Erythroblast (primary cell): ENCODE results near the gene PPP2R1A.
"Not testable (repeated sequence)": the region's sequence is repeated elsewhere in the genome, so short reads cannot be mapped to it uniquely, and the experiment has no call there.

Experiments used
- DNase-seq, 2 experiments: peaks; one replicate each; lab custom pipeline; 2025; lab: John Stamatoyannopoulos, UW
- GATA1 ChIP-seq: IDR thresholded peaks from 2 replicates; pipeline ENCODE4 v1.6.1; 2011; ENCODE audit warnings: low read depth, mild to moderate bottlenecking, control low read depth, low read length, moderate library complexity
- POLR2A ChIP-seq: IDR thresholded peaks from 2 replicates; pipeline ENCODE4 v1.6.1; 2011; ENCODE audit warnings: mild to moderate bottlenecking, low read length

Gene PPP2R1A

GRCh38 chr19:52237771-52238400, 48.0 kb downstream of the PPP2R1A start:
- TF ChIP-seq GATA1 (no peak), POLR2A (no peak)
- DNase-seq = peak; percentile 57 to 74

GRCh38 chr19:52244021-52244420, 54.2 kb downstream of the PPP2R1A start:
- TF ChIP-seq GATA1 (no peak), POLR2A (no peak)
- DNase-seq = no peak

- TF ChIP-seq GATA1 (no peak), POLR2A (no peak)
- DNase-seq = peak; percentile 45 to 63
Observed at GRCh38 chr19:52248241-52248640, 58.4 kb downstream of the PPP2R1A start.

GRCh38 chr19:52258426-52258825, 68.6 kb downstream of the PPP2R1A start:
- no peak for TF ChIP-seq POLR2A
- TF ChIP-seq GATA1 = no peak

GRCh38 chr19:52265556-52265955, 75.7 kb downstream of the PPP2R1A start:
- DNase-seq = not testable (repeated sequence)

More at GRCh38 chr19:52258426-52258825, 68.6 kb downstream of the PPP2R1A start:
- DNase-seq = no peak

- TF ChIP-seq POLR2A (peak; percentile 90), GATA1 (no peak)
- peak; percentile 97 for DNase-seq
Observed at GRCh38 chr19:52269338-52270261, 79.7 kb downstream of the PPP2R1A start, which contains the start of gene ZNF766. ZNF766 (plus strand) TSS chr19:52269587; CDS start chr19:52269614, 27 bp downstream.

- DNase-seq = peak; percentile 45 to 60
- TF ChIP-seq POLR2A (no peak), GATA1 (no peak)
Observed at GRCh38 chr19:52270266-52270885, 80.5 kb downstream of the PPP2R1A start.

- TF ChIP-seq POLR2A (no peak), GATA1 (no peak)
- no peak for DNase-seq
Observed at GRCh38 chr19:52273301-52273700, 83.4 kb downstream of the PPP2R1A start.

- no peak for DNase-seq
Observed at GRCh38 chr19:52274191-52274590, 84.3 kb downstream of the PPP2R1A start.

GRCh38 chr19:52275988-52276387, 86.1 kb downstream of the PPP2R1A start:
- DNase-seq = no peak
- TF ChIP-seq POLR2A (no peak), GATA1 (no peak)

More at GRCh38 chr19:52274191-52274590, 84.3 kb downstream of the PPP2R1A start:
- TF ChIP-seq GATA1 (no peak), POLR2A (no peak)

GRCh38 chr19:52277471-52277870, 87.6 kb downstream of the PPP2R1A start:
- no peak for DNase-seq
- TF ChIP-seq POLR2A (no peak), GATA1 (no peak)
